HCT116 (cell line): ENCODE data around the gene PANX2. TPM values are rescaled to one million over a fixed set of nuclear protein-coding genes. Genes with fewer than 3 reads are reported as not detected.
A peak's percentile ranks its signal among the peaks of the same experiment; 100 is the strongest.

Experiments
- ATAC-seq: fragments of 200-7000 bp; cut with Tn5 transposase; 2 replicates; pipeline ENCODE4 v1.9.1; 2020; ENCODE audit warnings: mild to moderate bottlenecking, moderate library complexity
- BruUV-seq: library from RNA; stranded (reverse); fragments of 400-500 nt; replicated peaks from 2 replicates; lab custom pipeline; 2021; lab: Mats Ljungman, UMichigan
- CTCF ChIA-PET: fragments of 300-600 bp; sonication (Branson Sonifier 250); formaldehyde crosslinking; loops from one replicate; lab custom pipeline; 2021; ENCODE audit warnings: antibody characterized with exemption; lab: Charles Lee
- POLR2A ChIA-PET: fragments of 300-600, 350-600 bp; sonication (Branson Sonifier 250); formaldehyde crosslinking; loops from one replicate; lab custom pipeline; 2021; ENCODE audit warnings: antibody characterized with exemption; lab: Charles Lee
- RAD21 ChIA-PET, 2 experiments: fragments of 300-600 bp; sonication (Branson Sonifier 250); formaldehyde crosslinking; loops; one replicate each; lab custom pipeline; 2023; ENCODE audit warnings: low total read pairs in 2 of 2; ENCODE audit not compliant: uncharacterized antibody in 2 of 2, unreplicated experiment in 2 of 2, low non-redundant PET in 1 of 2; lab: Charles Lee
- DNase-seq: peaks from one replicate; pipeline ENCODE4 v3.0.0-alpha.2; 2010; ENCODE audit warnings: low read depth, low spot score
- H2AFZ ChIP-seq: fragments of 200-600 bp; shearing (Covaris generic), sonication (generic); 2 replicates; pipeline ENCODE4 v1.6.1; 2017; ENCODE audit warnings: low read depth, mixed run types, mixed read lengths, antibody characterized with exemption, low read length; ENCODE audit not compliant: poor library complexity, severe bottlenecking
- H3K27ac ChIP-seq: 2 replicates; pipeline ENCODE4 v1.5.1; 2012; ENCODE audit warnings: low read depth, low read length
- H3K27me3 ChIP-seq: fragments of 200-600 bp; sonication (generic); 2 replicates; pipeline ENCODE4 v1.6.1; 2016; ENCODE audit warnings: mixed run types, low read length, mixed read lengths; ENCODE audit not compliant: insufficient read depth
- H3K36me3 ChIP-seq, 2 experiments: fragments of 200-500 bp in 1 of 2; fragments of 200-600 bp in 1 of 2; sonication (Bioruptor generic) in 1 of 2; sonication (generic) in 1 of 2; 2 replicates each; pipeline versions ENCODE4 v1.5.1 to v1.6.1; 2014 to 2016; ENCODE audit warnings: low read length in 2 of 2, inconsistent platforms in 1 of 2, mixed read lengths in 1 of 2, mixed run types in 1 of 2; ENCODE audit not compliant: insufficient read depth in 2 of 2, control insufficient read depth in 1 of 2
- H3K4me1 ChIP-seq, 2 experiments: fragments of 200-600 bp in 1 of 2; sonication (generic) in 1 of 2; 2 replicates each; pipeline versions ENCODE4 v1.5.1 to v1.6.1; 2012 to 2017; ENCODE audit warnings: low read length in 2 of 2, inconsistent platforms in 1 of 2, mild to moderate bottlenecking in 1 of 2, mixed read lengths in 1 of 2, mixed run types in 1 of 2, moderate library complexity in 1 of 2; ENCODE audit not compliant: insufficient read depth in 2 of 2, control insufficient read depth in 1 of 2
- H3K4me2 ChIP-seq: fragments of 200-600 bp; sonication (generic); 2 replicates; pipeline ENCODE4 v1.6.1; 2017; ENCODE audit warnings: mixed run types, low read length, mixed read lengths
- H3K4me3 ChIP-seq, 2 experiments: fragments of 200-600 bp in 1 of 2; sonication (generic) in 1 of 2; replicated peaks in 1 of 2; 2 replicates each; pipeline ENCODE4 v1.5.1; 2011 to 2016; ENCODE audit warnings: low read length in 2 of 2, control low read depth in 1 of 2, low read depth in 1 of 2, mild to moderate bottlenecking in 1 of 2, mixed read lengths in 1 of 2, mixed run types in 1 of 2
- H3K79me2 ChIP-seq: fragments of 200-600 bp; sonication (generic); 2 replicates; pipeline ENCODE4 v1.6.1; 2017; ENCODE audit warnings: mild to moderate bottlenecking, mixed run types, low read length, moderate library complexity, mixed read lengths; ENCODE audit not compliant: insufficient read depth
- H3K9ac ChIP-seq: fragments of 200-600 bp; sonication (generic); 2 replicates; pipeline ENCODE4 v1.6.1; 2016; ENCODE audit warnings: low read length, mixed read lengths
- H3K9me2 ChIP-seq: fragments of 200-600 bp; sonication (generic), shearing (Covaris generic); 2 replicates; pipeline ENCODE4 v1.6.1; 2017; ENCODE audit warnings: mixed run types, mild to moderate bottlenecking, moderate library complexity; ENCODE audit not compliant: insufficient read depth
- H3K9me3 ChIP-seq, 2 experiments: fragments of 200-500 bp in 1 of 2; fragments of 200-600 bp in 1 of 2; sonication (Bioruptor generic) in 1 of 2; sonication (generic) in 1 of 2; 2 replicates each; pipeline ENCODE4 v1.6.1; 2014 to 2017; ENCODE audit warnings: low read length in 2 of 2, mixed read lengths in 2 of 2, inconsistent platforms in 1 of 2, low read depth in 1 of 2, mild to moderate bottlenecking in 1 of 2, mixed run types in 1 of 2, moderate library complexity in 1 of 2; ENCODE audit not compliant: control insufficient read depth in 1 of 2, insufficient read depth in 1 of 2
- H4K20me1 ChIP-seq: fragments of 200-600 bp; sonication (generic), shearing (Covaris generic); 2 replicates; pipeline ENCODE4 v1.6.1; 2017; ENCODE audit warnings: mixed run types, mild to moderate bottlenecking, moderate library complexity; ENCODE audit not compliant: insufficient read depth
- CBX3 ChIP-seq: IDR thresholded peaks from 2 replicates; pipeline ENCODE4 v1.6.1; 2012; ENCODE audit warnings: low read depth
- CEBPB ChIP-seq: IDR thresholded peaks from 2 replicates; pipeline ENCODE4 v1.6.1; 2012; ENCODE audit warnings: low read depth
- CTCF ChIP-seq, 3 experiments: fragments of 200-600 bp in 1 of 3; sonication (generic) in 1 of 3; IDR thresholded peaks in 2 of 3; conservative IDR thresholded peaks in 1 of 3; 2 replicates each; pipeline ENCODE4 v1.5.1; 2012 to 2017; ENCODE audit warnings: low read depth in 2 of 3, low read length in 2 of 3, antibody characterized with exemption in 1 of 3, borderline replicate concordance in 1 of 3, control low read depth in 1 of 3, mild to moderate bottlenecking in 1 of 3, mixed read lengths in 1 of 3, mixed run types in 1 of 3, moderate library complexity in 1 of 3; ENCODE audit not compliant: insufficient read depth in 1 of 3
- EGR1 ChIP-seq: IDR thresholded peaks from 2 replicates; pipeline ENCODE4 v1.6.1; 2012; ENCODE audit warnings: low read depth
- ELF1 ChIP-seq: IDR thresholded peaks from 2 replicates; pipeline ENCODE4 v1.6.1; 2012; ENCODE audit warnings: low read depth, borderline replicate concordance
- EZH2 ChIP-seq: fragments of 200-600 bp; sonication (generic); IDR thresholded peaks from 2 replicates; pipeline ENCODE4 v1.6.1; 2017; ENCODE audit warnings: antibody characterized with exemption, mixed run types
- EZH2phosphoT487 ChIP-seq: fragments of 200-600 bp; IDR thresholded peaks from 2 replicates; pipeline ENCODE4 v1.6.1; 2018; ENCODE audit warnings: antibody characterized with exemption, borderline replicate concordance
- FOSL1 ChIP-seq: IDR thresholded peaks from 2 replicates; pipeline ENCODE4 v1.6.1; 2012; ENCODE audit warnings: low read depth
- POLR2A ChIP-seq: IDR thresholded peaks from 2 replicates; pipeline ENCODE4 v1.7.0; 2011; ENCODE audit warnings: borderline replicate concordance; ENCODE audit not compliant: insufficient read depth, insufficient read length; ENCODE audit errors: extremely low read depth
- POLR2AphosphoS5 ChIP-seq: IDR thresholded peaks from 2 replicates; pipeline ENCODE4 v1.6.1; 2011; ENCODE audit warnings: mild to moderate bottlenecking, low read depth, low read length, moderate library complexity
- RAD21 ChIP-seq: IDR thresholded peaks from 2 replicates; pipeline ENCODE4 v1.6.1; 2012; ENCODE audit warnings: low read depth, mild to moderate bottlenecking
- REST ChIP-seq: IDR thresholded peaks from 2 replicates; pipeline ENCODE4 v1.6.1; 2012; ENCODE audit warnings: low read depth
- SIN3A ChIP-seq: IDR thresholded peaks from 2 replicates; pipeline ENCODE4 v1.6.1; 2012; ENCODE audit warnings: low read depth
- SP1 ChIP-seq: IDR thresholded peaks from 2 replicates; pipeline ENCODE4 v1.6.1; 2012; ENCODE audit warnings: low read depth
- SRF ChIP-seq: IDR thresholded peaks from 2 replicates; pipeline ENCODE4 v1.6.1; 2012; ENCODE audit warnings: low read depth
- TCF7L2 ChIP-seq: IDR thresholded peaks from 2 replicates; pipeline ENCODE4 v1.7.0; 2011; ENCODE audit warnings: borderline replicate concordance, inconsistent platforms; ENCODE audit not compliant: insufficient read depth, insufficient read length; ENCODE audit errors: extremely low read depth
- ZFX ChIP-seq: fragments of 450-650 bp; IDR thresholded peaks from 2 replicates; pipeline ENCODE4 v1.6.1; 2017
- intact Hi-C: fragments of 100-400 bp; cut with micrococcal nuclease; formaldehyde crosslinking; loops from 2 replicates; pipeline ENCODE4 v1.10.0; 2022
- total RNA-seq: library from RNA; stranded (reverse); gene quantifications from one replicate; pipeline ENCODE4 v1.2.1, GENCODE V29; 2021; ENCODE audit not compliant: unreplicated experiment
- TF ChIP-seq, protein P1 (sequence below): IDR thresholded peaks from 2 replicates; pipeline ENCODE4 v1.6.1; 2012
- TF ChIP-seq, protein P2 (sequence below): IDR thresholded peaks from 2 replicates; pipeline ENCODE4 v1.6.1; 2012

The PANX2 gene
- total RNA-seq, 1 experiment from 2014 or later, result 8.0 TPM

- CTCF ChIA-PET, result interaction anchor here (0.9 kb wide), 1 partner anchor 147 kb away, joined by 3 read pairs; no protein-coding TSS in a partner anchor
- Histone ChIP-seq H3K79me2 (peaks cover 10% of the 10 kb centered on the region), H2AFZ (no peak overlapping the region), H3K9ac (no peak overlapping the region), H4K20me1 (no peaks in the 10 kb centered on the region), H3K4me3 (no peak overlapping the region), H3K4me1 (peaks cover 4 to 26% of the 10 kb centered on the region in 2 experiments), H3K4me2 (no peak overlapping the region), H3K36me3 (peaks cover 5 to 6% of the 10 kb centered on the region in 2 experiments; a peak in 3 of 4 replicates), H3K27ac (peak overlapping the region; percentile 8; the same call in 1 of the 2 replicates), H3K27me3 (no peaks in the 10 kb centered on the region), H3K9me2 (no peaks in the 10 kb centered on the region), H3K9me3 (peaks cover 0 to 8% of the 10 kb centered on the region in 2 experiments; a peak in 1 of 4 replicates)
- no TSS peak for BruUV-seq
- POLR2A ChIA-PET, result no interaction called here
- DNase-seq (no peak), ATAC-seq (no peak)
- TF ChIP-seq POLR2AphosphoS5, result no peak
- TF ChIP-seq SIN3A, result no peak
- no peak for TF ChIP-seq RAD21
- no peak for TF ChIP-seq EZH2phosphoT487
- TF ChIP-seq TCF7L2, result no peak
- no peak for TF ChIP-seq POLR2A
- no peak for TF ChIP-seq EGR1
- TF ChIP-seq FOSL1, result no peak
- TF ChIP-seq SP1, result no peak
- TF ChIP-seq, protein P1, sequence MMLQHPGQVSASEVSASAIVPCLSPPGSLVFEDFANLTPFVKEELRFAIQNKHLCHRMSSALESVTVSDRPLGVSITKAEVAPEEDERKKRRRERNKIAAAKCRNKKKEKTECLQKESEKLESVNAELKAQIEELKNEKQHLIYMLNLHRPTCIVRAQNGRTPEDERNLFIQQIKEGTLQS, result no peak
- TF ChIP-seq SRF, result no peak
- TF ChIP-seq ELF1, result no peak
- no peak for TF ChIP-seq REST
- TF ChIP-seq CEBPB, result no peak
- TF ChIP-seq CTCF (IDR thresholded peaks at IDR 0.05 in 2 of 3, conservative IDR thresholded peaks at IDR 0.05 in 1 of 3; ENCODE audit: borderline replicate concordance in 1 of 3, insufficient read depth in 1 of 3, low read depth in 2 of 3, low read length in 2 of 3), result no peak
- TF ChIP-seq ZFX, result no peak
- no peak for TF ChIP-seq CBX3
- no peak for TF ChIP-seq EZH2
- TF ChIP-seq, protein P2, sequence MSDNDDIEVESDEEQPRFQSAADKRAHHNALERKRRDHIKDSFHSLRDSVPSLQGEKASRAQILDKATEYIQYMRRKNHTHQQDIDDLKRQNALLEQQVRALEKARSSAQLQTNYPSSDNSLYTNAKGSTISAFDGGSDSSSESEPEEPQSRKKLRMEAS, result no peak
- RAD21 ChIA-PET, result no interaction called here
- intact Hi-C loops, result loop anchor here (10.0 kb wide), 1 partner anchor 271 kb away; no protein-coding TSS in a partner anchor
These were observed 35.4 kb downstream of the PANX2 start for GRCh38 chr22:50205781-50206569.
